Liver (tissue), 9 donors: Measurements from ENCODE around the gene MAP4K3. TPM values are rescaled to one million over a fixed set of nuclear protein-coding genes. Genes with fewer than 3 reads are reported as not detected.

Experiments
- DNase-seq: peaks from one replicate; pipeline ENCODE4 v3.0.0-alpha.2; 2017; ENCODE audit warnings: low spot score
- H3K27ac ChIP-seq, 2 donors: one replicate each; pipeline ENCODE4 v1.7.0; 2013; ENCODE audit warnings: inconsistent platforms in 2 of 2, low read length in 2 of 2, control low read depth in 1 of 2, low read depth in 1 of 2, mild to moderate bottlenecking in 1 of 2
- H3K27me3 ChIP-seq, 4 donors: one replicate each; pipeline versions ENCODE4 v1.6.1 to v1.7.0; 2013; ENCODE audit warnings: low read length in 3 of 4, inconsistent platforms in 1 of 4, mild to moderate bottlenecking in 1 of 4, moderate library complexity in 1 of 4; ENCODE audit not compliant: control insufficient read depth in 4 of 4, insufficient read depth in 4 of 4
- H3K36me3 ChIP-seq, 4 donors: one replicate each; pipeline versions ENCODE4 v1.6.1 to v1.7.0; 2013; ENCODE audit warnings: low read length in 3 of 4, mild to moderate bottlenecking in 3 of 4, low read depth in 1 of 4, moderate library complexity in 1 of 4; ENCODE audit not compliant: control insufficient read depth in 4 of 4, insufficient read depth in 3 of 4
- H3K4me1 ChIP-seq, 4 donors: one replicate each; pipeline versions ENCODE4 v1.6.1 to v1.7.0; 2013; ENCODE audit warnings: low read length in 3 of 4, mild to moderate bottlenecking in 3 of 4, moderate library complexity in 1 of 4; ENCODE audit not compliant: control insufficient read depth in 4 of 4, insufficient read depth in 4 of 4
- H3K4me3 ChIP-seq, 3 donors: one replicate each; pipeline versions ENCODE4 v1.6.1 to v1.7.0; 2013; ENCODE audit warnings: low read length in 3 of 3, control low read depth in 1 of 3, low read depth in 1 of 3, mild to moderate bottlenecking in 1 of 3
- H3K9ac ChIP-seq, 2 donors: one replicate each; pipeline ENCODE4 v1.7.0; 2013; ENCODE audit warnings: low read length in 2 of 2, mild to moderate bottlenecking in 2 of 2, moderate library complexity in 2 of 2, control low read depth in 1 of 2, low read depth in 1 of 2
- H3K9me3 ChIP-seq, 4 donors: one replicate each; pipeline versions ENCODE4 v1.6.1 to v1.7.0; 2013; ENCODE audit warnings: low read length in 3 of 4; ENCODE audit not compliant: control insufficient read depth in 4 of 4
- EGR1 ChIP-seq, 2 donors: IDR thresholded peaks; 2 replicates each; pipeline ENCODE4 v1.6.1; 2016 to 2018; ENCODE audit warnings: antibody characterized with exemption in 2 of 2, low read depth in 2 of 2
- FOXA1 ChIP-seq: IDR thresholded peaks from 2 replicates; pipeline ENCODE4 v1.6.1; 2016; ENCODE audit warnings: antibody characterized with exemption
- FOXA2 ChIP-seq: IDR thresholded peaks from 2 replicates; pipeline ENCODE4 v1.6.1; 2016; ENCODE audit warnings: antibody characterized with exemption
- GABPA ChIP-seq, 2 donors: IDR thresholded peaks in 1 of 2; conservative IDR thresholded peaks in 1 of 2; 2 replicates each; pipeline ENCODE4 v1.6.1; 2016; ENCODE audit warnings: antibody characterized with exemption in 2 of 2, mild to moderate bottlenecking in 1 of 2, moderate library complexity in 1 of 2
- HNF4A ChIP-seq, 2 donors: conservative IDR thresholded peaks; 2 replicates each; pipeline ENCODE4 v1.6.1; 2016; ENCODE audit warnings: antibody characterized with exemption in 2 of 2, mild to moderate bottlenecking in 2 of 2
- HNF4G ChIP-seq: IDR thresholded peaks from 2 replicates; pipeline ENCODE4 v1.6.1; 2016; ENCODE audit warnings: antibody characterized with exemption
- JUND ChIP-seq, 2 donors: IDR thresholded peaks; 2 replicates each; pipeline ENCODE4 v1.6.1; 2016; ENCODE audit warnings: antibody characterized with exemption in 2 of 2
- NR2F2 ChIP-seq: IDR thresholded peaks from 2 replicates; pipeline ENCODE4 v1.6.1; 2016; ENCODE audit warnings: antibody characterized with exemption
- RAD21 ChIP-seq, 2 donors: IDR thresholded peaks; 2 replicates each; pipeline ENCODE4 v1.6.1; 2016; ENCODE audit warnings: antibody characterized with exemption in 2 of 2, mild to moderate bottlenecking in 2 of 2
- RXRA ChIP-seq, 2 donors: IDR thresholded peaks; 2 replicates each; pipeline ENCODE4 v1.6.1; 2017 to 2018; ENCODE audit warnings: antibody characterized with exemption in 2 of 2, mild to moderate bottlenecking in 1 of 2
- SP1 ChIP-seq: IDR thresholded peaks from 2 replicates; pipeline ENCODE4 v1.6.1; 2018; ENCODE audit warnings: antibody characterized with exemption, mild to moderate bottlenecking
- TAF1 ChIP-seq: conservative IDR thresholded peaks from 2 replicates; pipeline ENCODE4 v1.6.1; 2016; ENCODE audit warnings: antibody characterized with exemption, mild to moderate bottlenecking
- YY1 ChIP-seq: IDR thresholded peaks from 2 replicates; pipeline ENCODE4 v1.6.1; 2016; ENCODE audit warnings: antibody characterized with exemption, mild to moderate bottlenecking
- WGBS: extraction: QIAGEN DNeasy Blood & Tissue Kit; methylation state at CpG from one replicate; pipeline ENCODE4 v1.1.7; 2013; 5-methylcytosine and 5-hydroxymethylcytosine counted together
- polyA plus RNA-seq, 2 donors: library from polyadenylated mRNA; stranded (reverse) in 1 of 2; unstranded in 1 of 2; fragments of 200-250 nt in 1 of 2; fragments of >200 nt in 1 of 2; fragmentation: Nextera tagmentation in 1 of 2; extraction: Ambion mirVana in 1 of 2; gene quantifications; one replicate each; pipeline versions ENCODE4 v1.2.1 to v1.2.3, GENCODE V29; 2013 to 2015
- total RNA-seq, 2 donors: library from RNA; depleted of rRNA; stranded (reverse); fragments of >200 nt; gene quantifications; one replicate each; pipeline ENCODE4 v1.2.3, GENCODE V29; 2014
- TF ChIP-seq, protein P1 (sequence below): fragments of 150-350 bp; IDR thresholded peaks from 2 replicates; pipeline ENCODE4 v1.5.1; 2017; ENCODE audit warnings: improper control_type of control experiment, low read depth, low read length; ENCODE audit not compliant: missing input control
- TF ChIP-seq, protein P2 (sequence below): IDR thresholded peaks from 2 replicates; pipeline ENCODE4 v1.6.1; 2016; ENCODE audit warnings: antibody characterized with exemption
- TF ChIP-seq, protein P3 (sequence below): IDR thresholded peaks from 2 replicates; pipeline ENCODE4 v1.6.1; 2016; ENCODE audit warnings: antibody characterized with exemption
- TF ChIP-seq, protein P4 (sequence below): IDR thresholded peaks from 2 replicates; pipeline ENCODE4 v1.6.1; 2016; ENCODE audit warnings: antibody characterized with exemption
- TF ChIP-seq, protein P5 (sequence below): IDR thresholded peaks from 2 replicates; pipeline ENCODE4 v1.6.1; 2016; ENCODE audit warnings: antibody characterized with exemption, mild to moderate bottlenecking
- donor health status: healthy.
- donor health status: healthy.
- donor health status: healthy.
- donor health status: healthy.
- donor health status: healthy.

Gene MAP4K3
- total and polyA plus RNA-seq, 4 donors: 6.2 to 23.8 (median 10.9) TPM

DNA sequence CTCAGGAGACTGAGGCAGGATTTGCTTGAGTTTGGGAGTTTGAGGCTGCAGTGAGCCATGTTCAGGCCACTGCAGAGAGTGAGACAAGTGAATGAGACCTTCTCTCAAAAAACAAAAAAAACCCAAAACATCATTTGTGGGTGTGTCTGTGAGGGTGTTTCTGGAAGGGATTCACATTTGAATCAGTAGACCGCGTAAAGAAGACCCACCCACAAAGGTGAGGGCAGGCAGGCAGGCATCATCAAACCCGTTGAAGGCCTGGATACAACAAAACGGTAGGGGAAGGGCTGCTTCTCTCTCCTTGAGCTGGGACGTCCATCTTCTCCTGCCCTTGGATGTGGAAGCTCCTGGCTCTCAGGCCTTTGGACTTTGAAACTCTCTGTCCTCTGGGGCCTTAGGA, 218.7 kb downstream of the MAP4K3 start:
- no peaks in the 10 kb centered on the region for H3K27me3 ChIP-seq
- H3K4me1 ChIP-seq: no peaks in the 10 kb centered on the region
- no peaks in the 10 kb centered on the region for H3K36me3 ChIP-seq
- H3K9ac ChIP-seq: no peak overlapping the region
- no peak overlapping the region for H3K4me3 ChIP-seq
- no peak overlapping the region for H3K27ac ChIP-seq
- DNase-seq: no peak
- no peak for TF ChIP-seq FOXA1
- no peak for TF ChIP-seq NR2F2
- TF ChIP-seq RXRA (IDR thresholded peaks at IDR 0.05): no peak
- TF ChIP-seq RAD21 (IDR thresholded peaks at IDR 0.05): no peak
- 91% methylated on average over 5 of the region's 5 CpGs for WGBS
- H3K9me3 ChIP-seq: no peaks in the 10 kb centered on the region

DNA sequence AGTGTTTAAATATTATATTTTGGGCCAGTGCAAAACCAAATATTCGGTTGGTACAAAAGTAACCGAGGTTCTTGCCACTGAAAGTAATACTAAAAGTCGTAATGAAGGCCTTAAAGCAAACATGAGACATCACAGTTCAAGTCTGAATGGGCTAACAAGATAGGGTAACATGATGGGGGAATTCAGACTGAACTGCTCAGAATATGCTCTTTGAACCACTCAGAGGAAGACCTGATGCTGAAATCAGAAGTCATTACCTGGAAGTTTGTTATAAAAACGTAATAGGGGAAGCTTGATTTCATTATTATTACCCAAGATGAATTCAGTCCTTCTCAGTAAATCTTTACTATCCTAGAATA, 219.9 kb downstream of the MAP4K3 start:
- no peaks in the 10 kb centered on the region for H3K9me3 ChIP-seq
- H3K4me1 ChIP-seq: no peaks in the 10 kb centered on the region
- DNase-seq: no peak
- WGBS: 71% methylated on average over 4 of the region's 4 CpGs
- H3K27me3 ChIP-seq: no peaks in the 10 kb centered on the region
- TF ChIP-seq FOXA1: no peak
- TF ChIP-seq, protein P1, sequence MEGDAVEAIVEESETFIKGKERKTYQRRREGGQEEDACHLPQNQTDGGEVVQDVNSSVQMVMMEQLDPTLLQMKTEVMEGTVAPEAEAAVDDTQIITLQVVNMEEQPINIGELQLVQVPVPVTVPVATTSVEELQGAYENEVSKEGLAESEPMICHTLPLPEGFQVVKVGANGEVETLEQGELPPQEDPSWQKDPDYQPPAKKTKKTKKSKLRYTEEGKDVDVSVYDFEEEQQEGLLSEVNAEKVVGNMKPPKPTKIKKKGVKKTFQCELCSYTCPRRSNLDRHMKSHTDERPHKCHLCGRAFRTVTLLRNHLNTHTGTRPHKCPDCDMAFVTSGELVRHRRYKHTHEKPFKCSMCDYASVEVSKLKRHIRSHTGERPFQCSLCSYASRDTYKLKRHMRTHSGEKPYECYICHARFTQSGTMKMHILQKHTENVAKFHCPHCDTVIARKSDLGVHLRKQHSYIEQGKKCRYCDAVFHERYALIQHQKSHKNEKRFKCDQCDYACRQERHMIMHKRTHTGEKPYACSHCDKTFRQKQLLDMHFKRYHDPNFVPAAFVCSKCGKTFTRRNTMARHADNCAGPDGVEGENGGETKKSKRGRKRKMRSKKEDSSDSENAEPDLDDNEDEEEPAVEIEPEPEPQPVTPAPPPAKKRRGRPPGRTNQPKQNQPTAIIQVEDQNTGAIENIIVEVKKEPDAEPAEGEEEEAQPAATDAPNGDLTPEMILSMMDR: no peak
- TF ChIP-seq, protein P2, sequence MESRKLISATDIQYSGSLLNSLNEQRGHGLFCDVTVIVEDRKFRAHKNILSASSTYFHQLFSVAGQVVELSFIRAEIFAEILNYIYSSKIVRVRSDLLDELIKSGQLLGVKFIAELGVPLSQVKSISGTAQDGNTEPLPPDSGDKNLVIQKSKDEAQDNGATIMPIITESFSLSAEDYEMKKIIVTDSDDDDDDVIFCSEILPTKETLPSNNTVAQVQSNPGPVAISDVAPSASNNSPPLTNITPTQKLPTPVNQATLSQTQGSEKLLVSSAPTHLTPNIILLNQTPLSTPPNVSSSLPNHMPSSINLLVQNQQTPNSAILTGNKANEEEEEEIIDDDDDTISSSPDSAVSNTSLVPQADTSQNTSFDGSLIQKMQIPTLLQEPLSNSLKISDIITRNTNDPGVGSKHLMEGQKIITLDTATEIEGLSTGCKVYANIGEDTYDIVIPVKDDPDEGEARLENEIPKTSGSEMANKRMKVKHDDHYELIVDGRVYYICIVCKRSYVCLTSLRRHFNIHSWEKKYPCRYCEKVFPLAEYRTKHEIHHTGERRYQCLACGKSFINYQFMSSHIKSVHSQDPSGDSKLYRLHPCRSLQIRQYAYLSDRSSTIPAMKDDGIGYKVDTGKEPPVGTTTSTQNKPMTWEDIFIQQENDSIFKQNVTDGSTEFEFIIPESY: no peak
- TF ChIP-seq SP1: no peak
- TF ChIP-seq, protein P3, sequence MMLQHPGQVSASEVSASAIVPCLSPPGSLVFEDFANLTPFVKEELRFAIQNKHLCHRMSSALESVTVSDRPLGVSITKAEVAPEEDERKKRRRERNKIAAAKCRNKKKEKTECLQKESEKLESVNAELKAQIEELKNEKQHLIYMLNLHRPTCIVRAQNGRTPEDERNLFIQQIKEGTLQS: no peak
- no peak for TF ChIP-seq TAF1
- TF ChIP-seq, protein P4, sequence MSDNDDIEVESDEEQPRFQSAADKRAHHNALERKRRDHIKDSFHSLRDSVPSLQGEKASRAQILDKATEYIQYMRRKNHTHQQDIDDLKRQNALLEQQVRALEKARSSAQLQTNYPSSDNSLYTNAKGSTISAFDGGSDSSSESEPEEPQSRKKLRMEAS: no peak
- TF ChIP-seq YY1: no peak
- TF ChIP-seq JUND (IDR thresholded peaks at IDR 0.05): no peak
- no peak for TF ChIP-seq EGR1 (IDR thresholded peaks at IDR 0.05; ENCODE audit: low read depth in 2 of 2)
- TF ChIP-seq HNF4A (conservative IDR thresholded peaks at IDR 0.05): no peak
- TF ChIP-seq NR2F2: no peak
- TF ChIP-seq GABPA (IDR thresholded peaks at IDR 0.05 in 1 of 2, conservative IDR thresholded peaks at IDR 0.05 in 1 of 2): no peak
- TF ChIP-seq FOXA2: no peak
- no peak for TF ChIP-seq RXRA (IDR thresholded peaks at IDR 0.05)
- no peak for TF ChIP-seq HNF4G
- TF ChIP-seq, protein P5, sequence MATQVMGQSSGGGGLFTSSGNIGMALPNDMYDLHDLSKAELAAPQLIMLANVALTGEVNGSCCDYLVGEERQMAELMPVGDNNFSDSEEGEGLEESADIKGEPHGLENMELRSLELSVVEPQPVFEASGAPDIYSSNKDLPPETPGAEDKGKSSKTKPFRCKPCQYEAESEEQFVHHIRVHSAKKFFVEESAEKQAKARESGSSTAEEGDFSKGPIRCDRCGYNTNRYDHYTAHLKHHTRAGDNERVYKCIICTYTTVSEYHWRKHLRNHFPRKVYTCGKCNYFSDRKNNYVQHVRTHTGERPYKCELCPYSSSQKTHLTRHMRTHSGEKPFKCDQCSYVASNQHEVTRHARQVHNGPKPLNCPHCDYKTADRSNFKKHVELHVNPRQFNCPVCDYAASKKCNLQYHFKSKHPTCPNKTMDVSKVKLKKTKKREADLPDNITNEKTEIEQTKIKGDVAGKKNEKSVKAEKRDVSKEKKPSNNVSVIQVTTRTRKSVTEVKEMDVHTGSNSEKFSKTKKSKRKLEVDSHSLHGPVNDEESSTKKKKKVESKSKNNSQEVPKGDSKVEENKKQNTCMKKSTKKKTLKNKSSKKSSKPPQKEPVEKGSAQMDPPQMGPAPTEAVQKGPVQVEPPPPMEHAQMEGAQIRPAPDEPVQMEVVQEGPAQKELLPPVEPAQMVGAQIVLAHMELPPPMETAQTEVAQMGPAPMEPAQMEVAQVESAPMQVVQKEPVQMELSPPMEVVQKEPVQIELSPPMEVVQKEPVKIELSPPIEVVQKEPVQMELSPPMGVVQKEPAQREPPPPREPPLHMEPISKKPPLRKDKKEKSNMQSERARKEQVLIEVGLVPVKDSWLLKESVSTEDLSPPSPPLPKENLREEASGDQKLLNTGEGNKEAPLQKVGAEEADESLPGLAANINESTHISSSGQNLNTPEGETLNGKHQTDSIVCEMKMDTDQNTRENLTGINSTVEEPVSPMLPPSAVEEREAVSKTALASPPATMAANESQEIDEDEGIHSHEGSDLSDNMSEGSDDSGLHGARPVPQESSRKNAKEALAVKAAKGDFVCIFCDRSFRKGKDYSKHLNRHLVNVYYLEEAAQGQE: no peak
- TF ChIP-seq RAD21 (IDR thresholded peaks at IDR 0.05): no peak
- no peak overlapping the region for H3K9ac ChIP-seq
- no peak overlapping the region for H3K27ac ChIP-seq
- H3K36me3 ChIP-seq: no peaks in the 10 kb centered on the region
- H3K4me3 ChIP-seq: no peak overlapping the region
